K562 (cell line): Measurements from ENCODE around the gene FAM117A. TPM values are rescaled to one million over a fixed set of nuclear protein-coding genes. Genes with fewer than 3 reads are reported as not detected.
A peak's percentile ranks its signal among the peaks of the same experiment; 100 is the strongest.

Experiments
- ARID4B ChIP-seq: sonication (generic); formaldehyde crosslinking; IDR thresholded peaks from 2 replicates; pipeline ENCODE4 v1.8.0; 2022; ENCODE audit warnings: mild to moderate bottlenecking, missing genetic modification reagents
- ARNT ChIP-seq, 2 experiments: fragments of 450-650 bp; IDR thresholded peaks; 2 replicates each; pipeline ENCODE4 v1.6.1; 2016; ENCODE audit warnings: mild to moderate bottlenecking in 1 of 2
- ATF3 ChIP-seq, 2 experiments: fragments of 450-650 bp in 1 of 2; sonication (generic) in 1 of 2; formaldehyde crosslinking in 1 of 2; IDR thresholded peaks in 1 of 2; conservative IDR thresholded peaks in 1 of 2; 2 replicates each; pipeline versions ENCODE4 v1.6.1 to v1.8.1; 2016 to 2023; ENCODE audit warnings: mild to moderate bottlenecking in 2 of 2, moderate library complexity in 2 of 2, inconsistent platforms in 1 of 2, missing genetic modification reagents in 1 of 2
- CHD2 ChIP-seq: IDR thresholded peaks from 2 replicates; pipeline ENCODE4 v1.6.1; 2011; ENCODE audit warnings: low read depth, low read length
- GABPB2 ChIP-seq: fragments of 250-450 bp; sonication (Bioruptor Pico); conservative IDR thresholded peaks from 2 replicates; pipeline ENCODE4 v1.5.1; 2021; ENCODE audit warnings: mild to moderate bottlenecking
- HDAC3 ChIP-seq: fragments of 450-650 bp; IDR thresholded peaks from 2 replicates; pipeline ENCODE4 v1.6.1; 2018; ENCODE audit warnings: borderline replicate concordance, mild to moderate bottlenecking, moderate library complexity; ENCODE audit not compliant: partially characterized antibody
- HIVEP1 ChIP-seq: fragments of 250-450 bp; sonication (Bioruptor Pico); IDR thresholded peaks from 2 replicates; pipeline ENCODE4 v1.4.0; 2020; ENCODE audit warnings: mild to moderate bottlenecking
- NR2C1 ChIP-seq, 2 experiments: fragments of 450-650 bp; IDR thresholded peaks; 2 replicates each; pipeline ENCODE4 v1.6.1; 2017; ENCODE audit warnings: mild to moderate bottlenecking in 2 of 2, antibody characterized with exemption in 1 of 2, inconsistent platforms in 1 of 2, missing compliant biosample characterization in 1 of 2, missing genetic modification characterization in 1 of 2
- TBL1XR1 ChIP-seq, 2 experiments: IDR thresholded peaks; 2 replicates each; pipeline ENCODE4 v1.6.1; 2012; ENCODE audit warnings: improper control_type of control experiment in 2 of 2, low read length in 2 of 2, mild to moderate bottlenecking in 1 of 2
- ZBTB43 ChIP-seq: sonication (generic); formaldehyde crosslinking; IDR thresholded peaks from 2 replicates; pipeline ENCODE4 v1.8.0; 2023; ENCODE audit warnings: mild to moderate bottlenecking, missing genetic modification reagents
- ZBTB5 ChIP-seq: fragments of 450-650 bp; IDR thresholded peaks from 2 replicates; pipeline ENCODE4 v1.6.1; 2017; ENCODE audit warnings: antibody characterized with exemption
- ZNF507 ChIP-seq: conservative IDR thresholded peaks from 2 replicates; pipeline ENCODE4 v1.6.1; 2017; ENCODE audit warnings: missing genetic modification characterization, missing compliant biosample characterization
- ZNF695 ChIP-seq: fragments of 450-650 bp; formaldehyde crosslinking; IDR thresholded peaks from 2 replicates; pipeline ENCODE4 v1.4.0; 2020; ENCODE audit warnings: mild to moderate bottlenecking, moderate library complexity
- polyA plus RNA-seq, 8 experiments: library from polyadenylated mRNA; depleted of rRNA in 4 of 8; stranded (reverse) in 5 of 8; unstranded in 3 of 8; fragments of >200 nt; fragmentation: Nextera tagmentation in 2 of 8; fragmentation: Illumina TruSeq in 1 of 8; extraction: Ambion mirVana in 2 of 8; extraction: Trizol in 1 of 8; gene quantifications; 2 replicates each; pipeline versions ENCODE4 v1.2.1 to v1.2.3, GENCODE V29; 2011 to 2014; ENCODE audit warnings: inconsistent platforms in 1 of 8, missing spikeins in 1 of 8
- total RNA-seq, 7 experiments: library from RNA; depleted of rRNA in 6 of 7; stranded (reverse); fragments of >200 nt in 6 of 7; fragmentation: Illumina TruSeq in 2 of 7; extraction: Trizol in 2 of 7; gene quantifications; 2 replicates each; pipeline versions ENCODE4 v1.2.1 to v1.2.3, GENCODE V29; 2011 to 2021; ENCODE audit warnings: low replicate concordance in 1 of 7

The FAM117A gene
- total and polyA plus RNA-seq, 9 of the 15 experiments (the other 6 are each of a cell fraction or from before 2014, with no cell fraction given), result 3.1 to 79.7 (median 36.6) TPM

GRCh38 chr17:49708515-49709183 is 55.3 kb downstream of the FAM117A start (continued):
- TF ChIP-seq ZNF695, result no peak
- TF ChIP-seq ZBTB5, result no peak
- peak; percentile 30; the same call in 1 of the 2 replicates for TF ChIP-seq ATF3 (IDR thresholded peaks at IDR 0.05)
- TF ChIP-seq ATF3 (CRISPR knock-in tag; conservative IDR thresholded peaks at IDR 0.05), result no peak
- no peak for TF ChIP-seq ZBTB43
- no peak for TF ChIP-seq ARID4B
- TF ChIP-seq HIVEP1 (CRISPR knock-in tag), result no peak
- TF ChIP-seq CHD2, result no peak
- no peak for TF ChIP-seq TBL1XR1 (IDR thresholded peaks at IDR 0.05; ENCODE audit: low read length in 2 of 2)
- no peak for TF ChIP-seq GABPB2 (CRISPR knock-in tag)
- no peak for TF ChIP-seq NR2C1 (IDR thresholded peaks at IDR 0.05)
- TF ChIP-seq NR2C1 (tag; IDR thresholded peaks at IDR 0.05), result no peak
- no peak for TF ChIP-seq HDAC3
- TF ChIP-seq ARNT (IDR thresholded peaks at IDR 0.05), result 0 out of 4 replicates have a peak, but pooled peaks of 1 of the 2 experiments have one; percentile 6
- TF ChIP-seq ZNF507, result no peak
